HepG2 (cell line): ENCODE data around the gene FDXACB1. TPM values are rescaled to one million over a fixed set of nuclear protein-coding genes. Genes with fewer than 3 reads are reported as not detected.
A peak's percentile ranks its signal among the peaks of the same experiment; 100 is the strongest.

Experiments
- GABPB1 ChIP-seq: IDR thresholded peaks from 2 replicates; pipeline ENCODE4 v1.6.1; 2016; ENCODE audit warnings: mild to moderate bottlenecking, missing genetic modification reagents, moderate library complexity, missing compliant biosample characterization
- HNRNPL ChIP-seq: fragments of 200-400 bp; formaldehyde crosslinking; IDR thresholded peaks from 2 replicates; pipeline ENCODE4 v1.6.1; 2017; ENCODE audit warnings: mild to moderate bottlenecking, low read depth, low read length
- KLF11 ChIP-seq: IDR thresholded peaks from 2 replicates; pipeline ENCODE4 v1.6.1; 2016; ENCODE audit warnings: missing compliant biosample characterization
- LCORL ChIP-seq, 2 experiments: fragments of 450-650 bp in 1 of 2; sonication (generic) in 1 of 2; formaldehyde crosslinking in 1 of 2; IDR thresholded peaks; 2 replicates each; pipeline versions ENCODE4 v1.5.0 to v1.6.1; 2017 to 2020; ENCODE audit warnings: antibody characterized with exemption in 1 of 2, missing genetic modification reagents in 1 of 2
- MEF2D ChIP-seq: sonication (generic); formaldehyde crosslinking; IDR thresholded peaks from 2 replicates; pipeline ENCODE4 v1.5.1; 2020; ENCODE audit warnings: mild to moderate bottlenecking, missing genetic modification reagents
- MIXL1 ChIP-seq: IDR thresholded peaks from 2 replicates; pipeline ENCODE4 v1.6.1; 2016
- RELA ChIP-seq: sonication (generic); formaldehyde crosslinking; IDR thresholded peaks from 2 replicates; pipeline ENCODE4 v1.4.0; 2020; ENCODE audit warnings: missing genetic modification reagents
- RXRB ChIP-seq: IDR thresholded peaks from 2 replicates; pipeline ENCODE4 v1.6.1; 2016; ENCODE audit warnings: borderline replicate concordance, missing genetic modification reagents, missing compliant biosample characterization
- XRCC5 ChIP-seq: fragments of 200-400 bp; formaldehyde crosslinking; optimal IDR thresholded peaks from 2 replicates; pipeline ENCODE3; 2017; ENCODE audit warnings: mild to moderate bottlenecking, low read length
- ZSCAN9 ChIP-seq: IDR thresholded peaks from 2 replicates; pipeline ENCODE4 v1.6.1; 2016; ENCODE audit warnings: borderline replicate concordance
- polyA plus RNA-seq, 8 experiments: library from polyadenylated mRNA; depleted of rRNA in 3 of 8; stranded (reverse) in 7 of 8; unstranded in 1 of 8; fragments of >200 nt; fragmentation: Illumina TruSeq in 4 of 8; extraction: Trizol in 4 of 8; gene quantifications; 2 replicates each; pipeline versions ENCODE4 v1.2.1 to v1.2.3, GENCODE V29; 2011 to 2016; ENCODE audit warnings: low read depth in 4 of 8, missing spikeins in 1 of 8, mixed read lengths in 1 of 8; ENCODE audit not compliant: insufficient read depth in 1 of 8
- total RNA-seq, 5 experiments: library from RNA; depleted of rRNA; stranded (reverse); fragments of >200 nt; fragmentation: Illumina TruSeq; extraction: Trizol; gene quantifications; 2 replicates each; pipeline ENCODE4 v1.2.3, GENCODE V29; 2016; ENCODE audit warnings: low read depth in 1 of 5
- TF ChIP-seq, protein P1 (sequence below): sonication (generic); formaldehyde crosslinking; IDR thresholded peaks from 2 replicates; pipeline ENCODE4 v1.8.0; 2022; ENCODE audit warnings: missing genetic modification reagents, mild to moderate bottlenecking, inconsistent platforms, borderline replicate concordance
- TF ChIP-seq, protein P2 (sequence below): sonication (generic); formaldehyde crosslinking; IDR thresholded peaks from 2 replicates; pipeline ENCODE4 v1.5.0; 2020; ENCODE audit warnings: mild to moderate bottlenecking, missing genetic modification reagents, moderate library complexity
- TF ChIP-seq, protein P3 (sequence below): sonication (generic); formaldehyde crosslinking; IDR thresholded peaks from 2 replicates; pipeline ENCODE4 v1.8.1; 2023; ENCODE audit warnings: mild to moderate bottlenecking, missing genetic modification reagents
- TF ChIP-seq, protein P4 (sequence below): sonication (generic); formaldehyde crosslinking; IDR thresholded peaks from 2 replicates; pipeline ENCODE4 v1.4.0; 2020; ENCODE audit warnings: missing genetic modification reagents
- TF ChIP-seq, protein P5 (sequence below): sonication (generic); formaldehyde crosslinking; IDR thresholded peaks from 2 replicates; pipeline ENCODE4 v1.4.0; 2020; ENCODE audit warnings: missing genetic modification reagents

Gene FDXACB1
- total and polyA plus RNA-seq, 2 of the 13 experiments (the other 11 are each of a cell fraction or from before 2014, with no cell fraction given) = 1.1 to 3.4 TPM

DNA sequence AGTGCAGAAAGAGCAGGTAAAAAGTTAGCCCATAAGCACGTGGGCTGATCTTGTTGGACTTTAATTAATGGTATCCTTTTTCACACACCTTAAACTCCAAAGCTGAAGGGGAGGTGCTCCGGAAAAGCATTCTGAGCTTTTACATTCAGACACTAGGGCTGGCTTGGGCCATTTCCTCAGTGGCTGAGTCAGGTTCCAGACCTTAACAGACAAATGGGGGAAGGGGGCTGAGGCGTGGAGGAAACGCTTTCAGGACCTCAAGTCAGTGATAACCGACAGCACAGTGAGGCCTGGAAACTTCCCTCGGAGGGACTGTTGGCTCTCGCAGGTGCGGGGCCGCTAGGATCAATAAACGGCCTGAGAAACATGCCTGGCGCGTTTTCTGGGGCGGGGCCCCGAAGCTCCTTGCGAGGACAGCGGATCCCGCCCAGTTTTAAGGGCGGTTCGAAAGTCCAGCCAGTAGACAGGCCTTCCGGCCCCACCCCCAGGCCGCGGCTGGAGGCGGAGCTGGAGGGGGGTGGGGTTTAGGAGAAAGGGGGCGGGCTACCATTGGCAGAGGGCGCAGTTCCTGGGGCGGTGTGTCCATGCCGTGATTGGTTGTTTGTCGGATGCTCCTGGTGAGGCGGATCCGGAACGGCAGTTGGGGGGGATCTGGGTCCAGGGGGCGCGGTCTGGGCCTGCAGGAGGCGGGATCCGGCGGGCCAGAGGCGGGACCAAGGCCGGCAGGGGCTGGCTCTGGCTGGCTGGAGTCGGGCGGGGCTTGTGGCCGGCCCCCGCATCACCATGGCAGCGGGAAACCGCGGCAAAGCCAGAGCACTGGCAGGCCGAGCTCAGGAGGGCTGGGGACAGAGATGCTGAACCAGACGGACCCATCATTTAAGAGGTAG lies 47.8 kb upstream of the FDXACB1 start (continued):
- peak; percentile 73; the same call in 1 of the 2 replicates for TF ChIP-seq ZSCAN9 (CRISPR knock-in tag)
- TF ChIP-seq RELA (CRISPR knock-in tag) = no peak
- 0 out of 2 replicates have a peak, but pooled peaks have one; percentile 32 for TF ChIP-seq HNRNPL
- TF ChIP-seq GABPB1 = peak; percentile 83
- TF ChIP-seq, protein P1, sequence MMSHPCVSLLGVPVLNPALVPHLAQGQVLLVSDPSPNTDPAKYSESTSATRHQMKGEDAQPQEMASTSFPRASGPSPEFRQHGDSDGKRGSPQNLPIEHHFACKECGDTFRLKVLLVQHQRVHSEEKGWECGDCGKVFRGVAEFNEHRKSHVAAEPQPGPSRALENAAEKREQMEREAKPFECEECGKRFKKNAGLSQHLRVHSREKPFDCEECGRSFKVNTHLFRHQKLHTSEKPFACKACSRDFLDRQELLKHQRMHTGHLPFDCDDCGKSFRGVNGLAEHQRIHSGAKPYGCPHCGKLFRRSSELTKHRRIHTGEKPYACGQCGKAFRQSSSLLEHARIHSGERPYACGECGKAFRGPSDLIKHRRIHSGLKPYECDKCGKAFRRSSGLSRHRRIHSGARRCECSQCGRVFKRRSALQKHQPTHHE (CRISPR knock-in tag) = no peak
- TF ChIP-seq, protein P2, sequence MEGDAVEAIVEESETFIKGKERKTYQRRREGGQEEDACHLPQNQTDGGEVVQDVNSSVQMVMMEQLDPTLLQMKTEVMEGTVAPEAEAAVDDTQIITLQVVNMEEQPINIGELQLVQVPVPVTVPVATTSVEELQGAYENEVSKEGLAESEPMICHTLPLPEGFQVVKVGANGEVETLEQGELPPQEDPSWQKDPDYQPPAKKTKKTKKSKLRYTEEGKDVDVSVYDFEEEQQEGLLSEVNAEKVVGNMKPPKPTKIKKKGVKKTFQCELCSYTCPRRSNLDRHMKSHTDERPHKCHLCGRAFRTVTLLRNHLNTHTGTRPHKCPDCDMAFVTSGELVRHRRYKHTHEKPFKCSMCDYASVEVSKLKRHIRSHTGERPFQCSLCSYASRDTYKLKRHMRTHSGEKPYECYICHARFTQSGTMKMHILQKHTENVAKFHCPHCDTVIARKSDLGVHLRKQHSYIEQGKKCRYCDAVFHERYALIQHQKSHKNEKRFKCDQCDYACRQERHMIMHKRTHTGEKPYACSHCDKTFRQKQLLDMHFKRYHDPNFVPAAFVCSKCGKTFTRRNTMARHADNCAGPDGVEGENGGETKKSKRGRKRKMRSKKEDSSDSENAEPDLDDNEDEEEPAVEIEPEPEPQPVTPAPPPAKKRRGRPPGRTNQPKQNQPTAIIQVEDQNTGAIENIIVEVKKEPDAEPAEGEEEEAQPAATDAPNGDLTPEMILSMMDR = no peak
- 0 out of 2 replicates have a peak, but pooled peaks have one; percentile 28 for TF ChIP-seq MIXL1 (CRISPR knock-in tag)
- TF ChIP-seq, protein P3, sequence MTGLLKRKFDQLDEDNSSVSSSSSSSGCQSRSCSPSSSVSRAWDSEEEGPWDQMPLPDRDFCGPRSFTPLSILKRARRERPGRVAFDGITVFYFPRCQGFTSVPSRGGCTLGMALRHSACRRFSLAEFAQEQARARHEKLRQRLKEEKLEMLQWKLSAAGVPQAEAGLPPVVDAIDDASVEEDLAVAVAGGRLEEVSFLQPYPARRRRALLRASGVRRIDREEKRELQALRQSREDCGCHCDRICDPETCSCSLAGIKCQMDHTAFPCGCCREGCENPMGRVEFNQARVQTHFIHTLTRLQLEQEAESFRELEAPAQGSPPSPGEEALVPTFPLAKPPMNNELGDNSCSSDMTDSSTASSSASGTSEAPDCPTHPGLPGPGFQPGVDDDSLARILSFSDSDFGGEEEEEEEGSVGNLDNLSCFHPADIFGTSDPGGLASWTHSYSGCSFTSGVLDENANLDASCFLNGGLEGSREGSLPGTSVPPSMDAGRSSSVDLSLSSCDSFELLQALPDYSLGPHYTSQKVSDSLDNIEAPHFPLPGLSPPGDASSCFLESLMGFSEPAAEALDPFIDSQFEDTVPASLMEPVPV (CRISPR knock-in tag) = 0 out of 2 replicates have a peak, but pooled peaks have one; percentile 75
- TF ChIP-seq, protein P4, sequence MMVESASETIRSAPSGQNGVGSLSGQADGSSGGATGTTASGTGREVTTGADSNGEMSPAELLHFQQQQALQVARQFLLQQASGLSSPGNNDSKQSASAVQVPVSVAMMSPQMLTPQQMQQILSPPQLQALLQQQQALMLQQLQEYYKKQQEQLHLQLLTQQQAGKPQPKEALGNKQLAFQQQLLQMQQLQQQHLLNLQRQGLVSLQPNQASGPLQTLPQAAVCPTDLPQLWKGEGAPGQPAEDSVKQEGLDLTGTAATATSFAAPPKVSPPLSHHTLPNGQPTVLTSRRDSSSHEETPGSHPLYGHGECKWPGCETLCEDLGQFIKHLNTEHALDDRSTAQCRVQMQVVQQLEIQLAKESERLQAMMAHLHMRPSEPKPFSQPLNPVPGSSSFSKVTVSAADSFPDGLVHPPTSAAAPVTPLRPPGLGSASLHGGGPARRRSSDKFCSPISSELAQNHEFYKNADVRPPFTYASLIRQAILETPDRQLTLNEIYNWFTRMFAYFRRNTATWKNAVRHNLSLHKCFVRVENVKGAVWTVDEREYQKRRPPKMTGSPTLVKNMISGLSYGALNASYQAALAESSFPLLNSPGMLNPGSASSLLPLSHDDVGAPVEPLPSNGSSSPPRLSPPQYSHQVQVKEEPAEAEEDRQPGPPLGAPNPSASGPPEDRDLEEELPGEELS (CRISPR knock-in tag) = peak; percentile 69
- TF ChIP-seq RXRB (CRISPR knock-in tag) = peak; percentile 56; the same call in 1 of the 2 replicates
- TF ChIP-seq, protein P5, sequence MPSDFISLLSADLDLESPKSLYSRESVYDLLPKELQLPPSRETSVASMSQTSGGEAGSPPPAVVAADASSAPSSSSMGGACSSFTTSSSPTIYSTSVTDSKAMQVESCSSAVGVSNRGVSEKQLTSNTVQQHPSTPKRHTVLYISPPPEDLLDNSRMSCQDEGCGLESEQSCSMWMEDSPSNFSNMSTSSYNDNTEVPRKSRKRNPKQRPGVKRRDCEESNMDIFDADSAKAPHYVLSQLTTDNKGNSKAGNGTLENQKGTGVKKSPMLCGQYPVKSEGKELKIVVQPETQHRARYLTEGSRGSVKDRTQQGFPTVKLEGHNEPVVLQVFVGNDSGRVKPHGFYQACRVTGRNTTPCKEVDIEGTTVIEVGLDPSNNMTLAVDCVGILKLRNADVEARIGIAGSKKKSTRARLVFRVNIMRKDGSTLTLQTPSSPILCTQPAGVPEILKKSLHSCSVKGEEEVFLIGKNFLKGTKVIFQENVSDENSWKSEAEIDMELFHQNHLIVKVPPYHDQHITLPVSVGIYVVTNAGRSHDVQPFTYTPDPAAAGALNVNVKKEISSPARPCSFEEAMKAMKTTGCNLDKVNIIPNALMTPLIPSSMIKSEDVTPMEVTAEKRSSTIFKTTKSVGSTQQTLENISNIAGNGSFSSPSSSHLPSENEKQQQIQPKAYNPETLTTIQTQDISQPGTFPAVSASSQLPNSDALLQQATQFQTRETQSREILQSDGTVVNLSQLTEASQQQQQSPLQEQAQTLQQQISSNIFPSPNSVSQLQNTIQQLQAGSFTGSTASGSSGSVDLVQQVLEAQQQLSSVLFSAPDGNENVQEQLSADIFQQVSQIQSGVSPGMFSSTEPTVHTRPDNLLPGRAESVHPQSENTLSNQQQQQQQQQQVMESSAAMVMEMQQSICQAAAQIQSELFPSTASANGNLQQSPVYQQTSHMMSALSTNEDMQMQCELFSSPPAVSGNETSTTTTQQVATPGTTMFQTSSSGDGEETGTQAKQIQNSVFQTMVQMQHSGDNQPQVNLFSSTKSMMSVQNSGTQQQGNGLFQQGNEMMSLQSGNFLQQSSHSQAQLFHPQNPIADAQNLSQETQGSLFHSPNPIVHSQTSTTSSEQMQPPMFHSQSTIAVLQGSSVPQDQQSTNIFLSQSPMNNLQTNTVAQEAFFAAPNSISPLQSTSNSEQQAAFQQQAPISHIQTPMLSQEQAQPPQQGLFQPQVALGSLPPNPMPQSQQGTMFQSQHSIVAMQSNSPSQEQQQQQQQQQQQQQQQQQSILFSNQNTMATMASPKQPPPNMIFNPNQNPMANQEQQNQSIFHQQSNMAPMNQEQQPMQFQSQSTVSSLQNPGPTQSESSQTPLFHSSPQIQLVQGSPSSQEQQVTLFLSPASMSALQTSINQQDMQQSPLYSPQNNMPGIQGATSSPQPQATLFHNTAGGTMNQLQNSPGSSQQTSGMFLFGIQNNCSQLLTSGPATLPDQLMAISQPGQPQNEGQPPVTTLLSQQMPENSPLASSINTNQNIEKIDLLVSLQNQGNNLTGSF (CRISPR knock-in tag) = peak; percentile 66; the same call in 1 of the 2 replicates
- TF ChIP-seq LCORL (IDR thresholded peaks at IDR 0.05) = no peak
- peak; percentile 57 for TF ChIP-seq LCORL (CRISPR knock-in tag; IDR thresholded peaks at IDR 0.05)
- peak; percentile 47 for TF ChIP-seq XRCC5
- peak; percentile 35; the same call in 1 of the 2 replicates for TF ChIP-seq MEF2D (CRISPR knock-in tag)
- peak; percentile 84; the same call in 1 of the 2 replicates for TF ChIP-seq KLF11 (CRISPR knock-in tag)
